ENCODE results near the gene AXL. TPM values are rescaled to one million over a fixed set of nuclear protein-coding genes. Genes with fewer than 3 reads are reported as not detected.

AXL gene
- total and polyA plus RNA-seq, 12 donors, result 6.5 to 22.8 (median 9.8) TPM

DNA sequence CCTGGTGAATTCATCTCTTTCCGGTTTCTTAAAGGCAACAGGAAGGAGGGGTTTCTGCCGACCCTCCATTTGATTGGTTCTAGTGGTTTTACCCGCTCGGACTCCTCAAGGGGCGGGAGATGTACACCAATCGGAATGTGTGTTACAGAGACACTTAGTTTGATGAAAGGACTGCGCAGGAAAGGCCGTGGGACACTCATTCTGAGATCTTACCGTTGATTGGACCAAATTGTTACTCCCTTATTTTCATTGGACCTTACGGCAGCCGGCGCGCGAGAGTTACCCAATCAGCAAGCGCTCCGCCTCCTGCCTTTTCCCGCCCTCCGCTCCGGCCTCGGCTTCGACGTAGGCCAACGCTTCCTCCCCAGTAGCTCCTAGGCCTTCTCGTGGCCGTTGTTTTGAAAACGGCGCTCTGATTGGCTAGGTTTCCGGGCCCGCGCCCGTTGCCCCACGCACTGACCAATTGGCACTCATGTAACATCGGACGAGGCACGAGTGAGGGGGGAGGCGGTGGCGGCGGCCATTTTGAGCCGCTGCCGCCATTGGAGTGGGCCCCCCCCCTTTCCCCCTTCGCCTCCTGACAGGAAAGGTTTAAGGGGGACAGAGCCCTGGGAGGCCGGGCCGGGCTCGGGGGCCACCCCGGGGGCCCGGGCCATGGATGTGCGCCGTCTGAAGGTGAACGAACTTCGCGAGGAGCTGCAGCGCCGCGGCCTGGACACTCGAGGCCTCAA is 45.0 kb downstream of the AXL start, which contains the start of gene HNRNPUL1:
Gene HNRNPUL1, plus strand, starts transcription at position 523 of the 731 bp plus-strand sequence. Its CDS starts 132 bp downstream, at position 655.
- Histone ChIP-seq H3K36me3 (peaks cover 0 to 29% (median 13%) of the 10 kb centered on the region in 9 donors), H3K27ac (peak within 1 kb of the TSS; percentile 92 to 100 (median 99)), H3K9me3 (no peaks in the 10 kb centered on the region), H3K4me3 (peak within 1 kb of the TSS; percentile 45 to 99 (median 91)), H3K27me3 (no peaks in the 10 kb centered on the region), H3K4me1 (peaks cover 15 to 38% (median 25%) of the 10 kb centered on the region in 9 donors)
- TF ChIP-seq, protein P1, sequence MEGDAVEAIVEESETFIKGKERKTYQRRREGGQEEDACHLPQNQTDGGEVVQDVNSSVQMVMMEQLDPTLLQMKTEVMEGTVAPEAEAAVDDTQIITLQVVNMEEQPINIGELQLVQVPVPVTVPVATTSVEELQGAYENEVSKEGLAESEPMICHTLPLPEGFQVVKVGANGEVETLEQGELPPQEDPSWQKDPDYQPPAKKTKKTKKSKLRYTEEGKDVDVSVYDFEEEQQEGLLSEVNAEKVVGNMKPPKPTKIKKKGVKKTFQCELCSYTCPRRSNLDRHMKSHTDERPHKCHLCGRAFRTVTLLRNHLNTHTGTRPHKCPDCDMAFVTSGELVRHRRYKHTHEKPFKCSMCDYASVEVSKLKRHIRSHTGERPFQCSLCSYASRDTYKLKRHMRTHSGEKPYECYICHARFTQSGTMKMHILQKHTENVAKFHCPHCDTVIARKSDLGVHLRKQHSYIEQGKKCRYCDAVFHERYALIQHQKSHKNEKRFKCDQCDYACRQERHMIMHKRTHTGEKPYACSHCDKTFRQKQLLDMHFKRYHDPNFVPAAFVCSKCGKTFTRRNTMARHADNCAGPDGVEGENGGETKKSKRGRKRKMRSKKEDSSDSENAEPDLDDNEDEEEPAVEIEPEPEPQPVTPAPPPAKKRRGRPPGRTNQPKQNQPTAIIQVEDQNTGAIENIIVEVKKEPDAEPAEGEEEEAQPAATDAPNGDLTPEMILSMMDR (IDR thresholded peaks at IDR 0.05), result peak in 6 of 9 donors; percentile 12 to 58 (median 38)
- peak; percentile 97 to 100 for DNase-seq
- 1% methylated on average over 55 of the region's 55 CpGs for WGBS, 2 donors
- ATAC-seq, result peak; percentile 81 to 92 (median 89)
- intact Hi-C loops (cut with DNase I), result loop anchor here in 7 of 10 donors (1.0 to 10.0 kb wide), 10 partner anchors 33 to 599 kb away; partner anchors contain the start of genes B9D2 (in 1 of the 7) and TGFB1 (in 1 of the 7)

DNA sequence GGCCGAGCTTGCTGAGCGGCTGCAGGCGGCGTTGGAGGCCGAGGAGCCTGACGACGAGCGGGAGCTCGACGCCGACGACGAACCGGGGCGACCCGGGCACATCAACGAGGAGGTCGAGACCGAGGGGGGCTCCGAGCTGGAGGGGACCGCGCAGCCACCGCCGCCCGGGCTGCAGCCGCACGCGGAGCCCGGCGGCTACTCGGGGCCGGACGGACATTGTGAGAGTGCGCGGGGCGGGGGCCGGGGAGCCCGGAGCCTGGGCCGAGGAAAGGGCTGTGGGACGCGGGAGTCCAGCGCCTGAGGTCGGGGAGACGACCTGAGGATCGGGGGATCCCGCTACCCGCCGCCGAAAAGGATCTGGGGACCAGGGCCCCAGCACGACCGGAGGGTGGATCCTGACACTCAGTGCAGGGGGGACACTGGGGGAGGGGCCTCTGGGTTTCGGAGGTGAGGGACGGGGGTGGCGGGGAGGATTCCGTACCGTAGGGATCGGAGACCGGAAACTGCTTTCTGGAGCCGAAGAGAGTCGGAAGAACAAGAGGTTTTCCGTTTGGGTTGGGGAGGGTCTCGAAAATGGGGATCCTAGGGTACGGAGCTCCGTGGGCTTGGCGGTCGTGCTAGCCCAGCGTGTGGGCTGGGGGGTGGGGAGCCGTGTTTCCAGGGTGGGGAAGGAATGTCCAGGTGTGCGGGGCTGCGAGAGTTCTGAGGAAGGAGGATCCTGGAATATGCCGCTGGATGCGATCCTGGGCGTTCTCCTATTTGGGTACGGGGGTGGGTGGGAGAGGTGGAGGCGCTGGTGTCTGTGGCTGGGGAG is 45.8 kb downstream of the AXL start:
- 1% methylated on average over 75 of the region's 75 CpGs for WGBS, 2 donors
- H3K4me1 ChIP-seq, result peaks cover 15 to 38% (median 25%) of the 10 kb centered on the region in 9 donors

DNA sequence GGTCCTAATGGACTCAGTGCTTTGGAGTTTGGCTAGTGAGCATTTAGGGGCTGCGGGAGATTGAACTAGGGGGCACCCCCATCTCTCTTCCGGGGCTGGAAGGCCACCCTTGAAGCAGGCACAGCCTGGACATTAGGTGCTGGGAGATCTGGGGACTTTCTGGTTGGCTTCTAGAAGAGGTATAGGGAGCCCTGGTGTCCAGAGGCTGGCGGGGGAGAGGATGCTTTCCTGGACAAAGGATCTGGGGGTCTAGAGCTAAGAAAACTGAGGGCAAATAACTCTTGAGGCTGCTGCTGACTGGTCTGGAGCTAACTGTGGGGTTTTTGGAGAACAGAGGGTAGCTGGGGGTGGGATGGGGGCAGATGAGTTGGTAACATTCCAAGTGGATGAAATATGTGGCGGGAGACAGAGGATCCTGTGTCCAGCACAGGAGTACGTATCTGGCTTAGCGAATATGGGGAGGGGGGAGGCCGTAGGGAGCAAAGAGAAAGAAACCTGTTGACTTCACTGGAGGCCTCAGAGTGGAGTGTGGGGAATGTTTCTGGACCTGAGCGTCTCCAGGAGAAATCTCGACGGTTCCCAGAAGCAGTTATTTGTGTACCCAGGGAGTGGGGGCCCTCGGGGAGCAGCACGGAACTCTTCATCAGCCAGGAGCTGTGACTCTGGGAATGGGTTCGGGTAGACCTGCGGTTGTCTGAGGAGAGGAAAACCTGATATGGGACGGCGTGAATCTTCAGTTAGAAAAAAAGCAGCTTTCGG is 46.6 kb downstream of the AXL start:
- Histone ChIP-seq H3K4me3 (peak overlapping the region; percentile 45 to 99 (median 91)), H3K36me3 (peaks cover 4 to 35% (median 29%) of the 10 kb centered on the region in 9 donors), H3K27me3 (no peaks in the 10 kb centered on the region), H3K27ac (peak overlapping the region; percentile 14 to 100 (median 99)), H3K4me1 (peaks cover 15 to 39% (median 25%) of the 10 kb centered on the region in 9 donors), H3K9me3 (no peaks in the 10 kb centered on the region)
- TF ChIP-seq, protein P1 (IDR thresholded peaks at IDR 0.05), result no peak
- intact Hi-C loops (cut with DNase I), result loop anchor here in 7 of 10 donors (2.0 to 10.0 kb wide), 6 partner anchors 33 to 601 kb away; no protein-coding TSS in a partner anchor
- DNase-seq (peak in 1 of 2 donors; percentile 10), ATAC-seq (no peak)
- WGBS, 2 donors, result 5 to 9% methylated on average over 17 of the region's 17 CpGs

More for the DNA sequence above, 45.8 kb downstream of the AXL start:
- H3K36me3 ChIP-seq, result peaks cover 4 to 29% (median 21%) of the 10 kb centered on the region in 9 donors
- peak overlapping the region; percentile 45 to 99 (median 91) for H3K4me3 ChIP-seq
- peak overlapping the region; percentile 90 to 100 (median 99) for H3K27ac ChIP-seq
- DNase-seq (peak; percentile 53 to 61), ATAC-seq (peak in 2 of 8 donors; percentile 2 to 18)
- intact Hi-C loops (cut with DNase I), result loop anchor here in 7 of 10 donors (1.0 to 10.0 kb wide), 10 partner anchors 33 to 600 kb away; partner anchors contain the start of genes B9D2 (in 1 of the 7) and TGFB1 (in 1 of the 7)
- no peaks in the 10 kb centered on the region for H3K27me3 ChIP-seq
- no peaks in the 10 kb centered on the region for H3K9me3 ChIP-seq
- TF ChIP-seq, protein P1 (IDR thresholded peaks at IDR 0.05), result peak in 1 of 9 donors; percentile 6

Data from heart right ventricle (tissue), 16 donors.